ENCODE results near the gene MAP3K4. TPM values are rescaled to one million over a fixed set of nuclear protein-coding genes. Genes with fewer than 3 reads are reported as not detected.

The MAP3K4 gene
- total and polyA plus RNA-seq, 2 of the 8 experiments (the other 6 are each of a cell fraction or from before 2014, with no cell fraction given), result 16.6 to 51.6 TPM

DNA sequence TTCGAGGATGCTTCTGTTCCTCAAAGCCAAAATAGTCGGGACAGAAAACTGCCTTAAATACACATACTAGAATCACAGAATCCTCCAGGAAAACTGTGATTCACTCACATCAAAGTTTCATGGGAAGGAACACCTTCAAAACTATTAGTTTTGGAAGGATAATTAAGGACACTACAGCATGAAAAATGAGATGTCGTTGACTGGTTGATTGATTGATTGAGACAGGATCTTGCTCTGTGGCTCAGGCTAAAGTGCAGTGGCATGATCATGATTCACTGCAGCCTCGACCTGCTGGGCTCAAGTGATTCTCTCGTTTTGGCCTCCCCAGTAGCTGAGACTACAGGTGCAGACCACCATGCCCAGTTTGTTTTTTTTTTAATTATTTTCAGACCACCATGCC lies 25.7 kb upstream of the MAP3K4 start:
- Histone ChIP-seq H3K14ac (ENCODE audit: insufficient read length) (no peak overlapping the region), H3K27ac (ENCODE audit: low read depth, low read length) (no peak overlapping the region), H2BK20ac (ENCODE audit: low read length) (no peak overlapping the region), H3K4me2 (ENCODE audit: insufficient read depth in 1 of 2, low read depth in 2 of 2, low read length in 2 of 2) (no peak overlapping the region), H3K27me3 (replicated peaks in 1 of 4; ENCODE audit: control insufficient read depth in 3 of 4, extremely low read depth in 1 of 4, insufficient read depth in 3 of 4, low read length in 3 of 4) (no peaks in the 10 kb centered on the region), H3K56ac (replicated peaks; ENCODE audit: insufficient read length, low read depth, low read length) (no peak overlapping the region), H3K79me2 (ENCODE audit: control insufficient read depth in 1 of 2, insufficient read depth in 2 of 2, low read length in 2 of 2) (no peaks in the 10 kb centered on the region), H2BK12ac (ENCODE audit: low read depth, low read length) (no peak overlapping the region), H3K79me1 (ENCODE audit: low read depth, low read length) (no peaks in the 10 kb centered on the region), H4K5ac (ENCODE audit: insufficient read length, low read depth, low read length) (no peak overlapping the region), H3K9me3 (ENCODE audit: insufficient read depth in 2 of 2, low read depth in 1 of 2, low read length in 1 of 2) (no peaks in the 10 kb centered on the region), H4K8ac (ENCODE audit: extremely low read depth, insufficient read depth, low read length) (no peak overlapping the region), H3K4ac (replicated peaks; ENCODE audit: insufficient read length, low read depth, low read length) (no peak overlapping the region), H3K4me3 (ENCODE audit: extremely low read depth in 1 of 4, insufficient read depth in 2 of 4, low read depth in 3 of 4, low read length in 4 of 4) (no peak overlapping the region), H3K23me2 (ENCODE audit: low read depth, low read length) (no peaks in the 10 kb centered on the region), H2BK120ac (replicated peaks; ENCODE audit: low read depth, low read length) (no peak overlapping the region), H3K4me1 (replicated peaks in 1 of 4; ENCODE audit: control insufficient read depth in 3 of 4, insufficient read depth in 4 of 4, low read length in 3 of 4) (no peaks in the 10 kb centered on the region), H2BK5ac (ENCODE audit: low read depth, low read length) (no peak overlapping the region), H4K20me1 (replicated peaks in 1 of 2; ENCODE audit: control insufficient read depth in 1 of 2, insufficient read depth in 2 of 2, low read length in 2 of 2) (no peaks in the 10 kb centered on the region), H3K9ac (replicated peaks in 1 of 4; ENCODE audit: extremely low read depth in 1 of 4, low read depth in 3 of 4, low read length in 3 of 4) (no peak overlapping the region), H2AK5ac (ENCODE audit: low read depth, low read length) (no peak overlapping the region), H2AFZ (ENCODE audit: low read length) (0 out of 2 replicates have a peak overlapping the region, but pooled peaks have one; percentile 64), H3K23ac (ENCODE audit: insufficient read length) (no peak overlapping the region), H3K36me3 (ENCODE audit: control insufficient read depth in 2 of 4, insufficient read depth in 4 of 4, low read length in 3 of 4) (no peaks in the 10 kb centered on the region), H4K91ac (replicated peaks; ENCODE audit: insufficient read length, low read length) (no peak overlapping the region), H3K18ac (ENCODE audit: extremely low read depth, low read length) (no peak overlapping the region), H2BK15ac (ENCODE audit: low read length) (no peak overlapping the region)
- CTCF ChIA-PET (ENCODE audit: partially characterized antibody), result interaction anchor here (1.0 to 1.2 kb wide), 2 partner anchors 33 to 408 kb away, joined by 3 read pairs; no protein-coding TSS in a partner anchor
- WGBS, 2 experiments (ENCODE audit: extremely low coverage in 1 of 2, insufficient coverage in 1 of 2, insufficient read length in 1 of 2, insufficient replicate concordance in 2 of 2, low coverage in 1 of 2, low lambda C conversion rate in 2 of 2, missing lambda C conversion rate in 1 of 2), result 93% methylated on average over 5 of the region's 5 CpGs; no CpG with 5 or more reads in 1 of the 2 experiments
- DNase-seq (ENCODE audit: low read depth in 1 of 2, low spot score in 2 of 2) (no peak), FAIRE-seq (no peak)
- POLR2A ChIA-PET (ENCODE audit: partially characterized antibody), result no interaction called here
- TF ChIP-seq TCF12 (IDR thresholded peaks at IDR 0.05; ENCODE audit: low read depth, low read length), result no peak
- TF ChIP-seq SUZ12 (IDR thresholded peaks at IDR 0.05; ENCODE audit: low read length), result no peak
- no peak for TF ChIP-seq TBP (IDR thresholded peaks at IDR 0.05; ENCODE audit: low read depth, low read length)
